Neural crest cell (in vitro differentiated cells): ENCODE results near the gene CCER1. TPM values are rescaled to one million over a fixed set of nuclear protein-coding genes. Genes with fewer than 3 reads are reported as not detected.

ENCODE experiments used
- DNase-seq: peaks from one replicate; pipeline ENCODE4 v3.0.0; 2021; ENCODE audit warnings: low read depth, mixed read lengths, low spot score
- H3K27ac Mint-ChIP-seq: one replicate; pipeline ENCODE4 v1.8.0; 2021; ENCODE audit warnings: mild to moderate bottlenecking, mixed read lengths; ENCODE audit not compliant: unreplicated experiment
- H3K27me3 Mint-ChIP-seq: 2 replicates; pipeline ENCODE4 v1.8.0; 2021; ENCODE audit warnings: low read depth, mild to moderate bottlenecking, mixed read lengths
- H3K36me3 Mint-ChIP-seq: 2 replicates; pipeline ENCODE4 v1.8.0; 2021; ENCODE audit warnings: low read depth, mild to moderate bottlenecking, mixed read lengths
- H3K4me1 Mint-ChIP-seq: 2 replicates; pipeline ENCODE4 v1.8.0; 2021; ENCODE audit warnings: mixed read lengths
- H3K4me3 Mint-ChIP-seq: one replicate; pipeline ENCODE4 v1.8.0; 2021; ENCODE audit warnings: mild to moderate bottlenecking, mixed read lengths
- H3K9me3 Mint-ChIP-seq: 2 replicates; pipeline ENCODE4 v1.8.0; 2021; ENCODE audit warnings: mixed read lengths
- total RNA-seq: library from RNA; stranded (reverse); gene quantifications from 2 replicates; pipeline ENCODE4 v1.2.1, GENCODE V29; 2021
- TF ChIP-seq, protein P1 (sequence below): fragments of 200-600 bp; sonication (generic); conservative IDR thresholded peaks from 2 replicates; pipeline ENCODE4 v1.5.0; 2021; ENCODE audit warnings: antibody characterized with exemption, mild to moderate bottlenecking

The CCER1 gene
- total RNA-seq, 1 donor from 2014 or later: not detected

GRCh38 chr12:90977224-90977623 is 22.2 kb upstream of the CCER1 start:
- H3K36me3 Mint-ChIP-seq: no peaks in the 10 kb centered on the region

DNA sequence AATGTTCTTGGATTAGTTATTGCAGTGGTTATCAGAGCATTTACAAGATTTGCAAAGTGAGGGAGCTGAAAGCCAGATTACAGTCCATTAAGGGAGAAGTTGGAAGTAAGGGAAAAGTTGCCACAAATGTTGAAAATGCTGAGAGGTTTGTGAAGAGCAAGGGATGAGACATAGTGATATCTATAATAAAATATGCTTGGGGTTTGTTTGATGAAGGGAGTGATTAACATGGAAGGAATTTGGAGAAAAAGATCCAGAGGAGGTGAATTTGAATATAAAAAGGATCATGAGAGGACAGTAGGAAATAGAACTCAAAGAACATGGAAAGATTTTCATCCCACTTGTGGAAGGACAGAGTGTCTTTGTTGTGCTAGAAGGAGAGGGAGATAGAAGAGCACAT is 19.3 kb upstream of the CCER1 start:
- H3K27ac Mint-ChIP-seq: no peak overlapping the region
- H3K36me3 Mint-ChIP-seq: no peaks in the 10 kb centered on the region
- H3K9me3 Mint-ChIP-seq: no peaks in the 10 kb centered on the region
- no peaks in the 10 kb centered on the region for H3K27me3 Mint-ChIP-seq
- no peak overlapping the region for H3K4me3 Mint-ChIP-seq
- DNase-seq: no peak
- TF ChIP-seq, protein P1, sequence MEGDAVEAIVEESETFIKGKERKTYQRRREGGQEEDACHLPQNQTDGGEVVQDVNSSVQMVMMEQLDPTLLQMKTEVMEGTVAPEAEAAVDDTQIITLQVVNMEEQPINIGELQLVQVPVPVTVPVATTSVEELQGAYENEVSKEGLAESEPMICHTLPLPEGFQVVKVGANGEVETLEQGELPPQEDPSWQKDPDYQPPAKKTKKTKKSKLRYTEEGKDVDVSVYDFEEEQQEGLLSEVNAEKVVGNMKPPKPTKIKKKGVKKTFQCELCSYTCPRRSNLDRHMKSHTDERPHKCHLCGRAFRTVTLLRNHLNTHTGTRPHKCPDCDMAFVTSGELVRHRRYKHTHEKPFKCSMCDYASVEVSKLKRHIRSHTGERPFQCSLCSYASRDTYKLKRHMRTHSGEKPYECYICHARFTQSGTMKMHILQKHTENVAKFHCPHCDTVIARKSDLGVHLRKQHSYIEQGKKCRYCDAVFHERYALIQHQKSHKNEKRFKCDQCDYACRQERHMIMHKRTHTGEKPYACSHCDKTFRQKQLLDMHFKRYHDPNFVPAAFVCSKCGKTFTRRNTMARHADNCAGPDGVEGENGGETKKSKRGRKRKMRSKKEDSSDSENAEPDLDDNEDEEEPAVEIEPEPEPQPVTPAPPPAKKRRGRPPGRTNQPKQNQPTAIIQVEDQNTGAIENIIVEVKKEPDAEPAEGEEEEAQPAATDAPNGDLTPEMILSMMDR: no peak
- H3K4me1 Mint-ChIP-seq: peaks cover 12% of the 10 kb centered on the region

More at GRCh38 chr12:90977224-90977623, 22.2 kb upstream of the CCER1 start:
- Mint-ChIP-seq H3K4me1 (peaks cover 12% of the 10 kb centered on the region), H3K27ac (no peak overlapping the region), H3K9me3 (no peaks in the 10 kb centered on the region), H3K4me3 (no peak overlapping the region), H3K27me3 (no peaks in the 10 kb centered on the region)
- no peak for DNase-seq
- TF ChIP-seq, protein P1: no peak

DNA sequence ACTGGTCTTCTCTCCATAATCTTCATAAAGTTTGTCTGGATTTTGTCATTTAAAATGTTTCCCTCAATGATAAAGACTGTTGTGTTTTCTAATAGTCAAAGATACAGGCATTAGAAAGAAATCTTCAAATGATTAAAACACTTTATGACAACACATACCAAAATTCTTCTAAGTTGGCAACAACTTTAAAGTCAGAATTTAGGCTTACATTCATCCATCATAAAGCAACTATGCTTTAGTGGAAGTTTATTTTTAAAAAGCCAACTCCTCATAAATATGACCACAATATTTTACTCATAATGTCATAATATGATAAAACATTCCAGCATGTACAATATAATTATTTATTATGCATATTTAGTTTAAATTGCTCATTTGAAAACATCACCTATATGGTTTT is 17.2 kb upstream of the CCER1 start:
- peaks cover 5% of the 10 kb centered on the region for H3K4me1 Mint-ChIP-seq
- DNase-seq: no peak
- H3K27ac Mint-ChIP-seq: no peak overlapping the region
- no peaks in the 10 kb centered on the region for H3K36me3 Mint-ChIP-seq
- H3K27me3 Mint-ChIP-seq: no peaks in the 10 kb centered on the region
- H3K4me3 Mint-ChIP-seq: no peak overlapping the region
- TF ChIP-seq, protein P1: no peak
- H3K9me3 Mint-ChIP-seq: no peaks in the 10 kb centered on the region

DNA sequence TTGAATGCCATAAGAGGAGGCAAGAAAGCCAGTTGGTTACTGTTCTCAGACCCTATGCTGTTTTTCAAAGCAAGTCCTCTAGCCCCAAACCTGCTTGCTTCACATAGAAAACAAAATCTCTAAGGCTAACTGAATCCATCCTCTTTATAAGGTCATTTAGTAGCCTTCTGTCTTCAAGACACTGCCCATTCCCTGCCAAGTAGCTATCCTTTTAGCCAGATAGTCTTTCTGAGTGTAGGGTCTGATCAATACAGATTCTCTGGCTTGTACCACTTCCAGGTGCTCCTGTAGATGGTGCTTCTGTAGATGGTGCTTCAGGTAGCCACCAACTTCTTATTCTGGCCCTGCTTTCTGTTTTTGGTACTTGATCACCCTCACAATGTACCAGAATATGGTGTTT is 15.9 kb upstream of the CCER1 start:
- TF ChIP-seq, protein P1: no peak
- Mint-ChIP-seq H3K9me3 (no peaks in the 10 kb centered on the region), H3K4me3 (no peak overlapping the region), H3K27ac (no peak overlapping the region), H3K4me1 (peaks cover 5% of the 10 kb centered on the region), H3K36me3 (no peaks in the 10 kb centered on the region), H3K27me3 (no peaks in the 10 kb centered on the region)
- DNase-seq: no peak

DNA sequence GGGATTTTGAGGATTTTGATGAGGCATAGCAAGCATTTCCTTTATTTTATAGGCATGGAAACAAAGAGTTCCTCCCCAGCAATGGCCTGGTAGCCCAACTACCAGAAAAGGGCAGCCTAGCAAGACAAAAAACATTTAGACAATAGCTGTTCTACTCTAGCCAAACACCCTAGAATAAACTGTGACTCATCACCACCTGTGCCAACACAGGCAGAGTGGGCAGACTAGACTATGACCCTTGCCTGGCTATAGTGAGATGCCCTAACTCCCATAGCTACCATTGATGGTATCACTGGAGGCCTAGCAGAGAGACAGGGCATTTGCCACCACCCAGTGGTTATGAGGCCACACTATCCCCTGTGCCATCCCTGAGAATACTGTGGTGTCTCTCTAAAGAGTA is 15.5 kb upstream of the CCER1 start:
- TF ChIP-seq, protein P1: no peak
- Mint-ChIP-seq H3K4me3 (no peak overlapping the region), H3K27me3 (no peaks in the 10 kb centered on the region), H3K27ac (no peak overlapping the region), H3K4me1 (peaks cover 5% of the 10 kb centered on the region), H3K36me3 (no peaks in the 10 kb centered on the region), H3K9me3 (no peaks in the 10 kb centered on the region)
- DNase-seq: no peak

GRCh38 chr12:90969851-90970250 is 14.9 kb upstream of the CCER1 start:
- H3K4me1 Mint-ChIP-seq: peaks cover 5% of the 10 kb centered on the region
- no peak overlapping the region for H3K27ac Mint-ChIP-seq
- TF ChIP-seq, protein P1: no peak
- DNase-seq: no peak
- no peak overlapping the region for H3K4me3 Mint-ChIP-seq
- no peaks in the 10 kb centered on the region for H3K36me3 Mint-ChIP-seq
- H3K27me3 Mint-ChIP-seq: no peaks in the 10 kb centered on the region
- no peaks in the 10 kb centered on the region for H3K9me3 Mint-ChIP-seq
